Panc1 (cell line): Measurements from ENCODE around the gene SOX12. TPM values are rescaled to one million over a fixed set of nuclear protein-coding genes. Genes with fewer than 3 reads are reported as not detected.

ENCODE experiments used
- ATAC-seq: fragments of 200-7000 bp; cut with Tn5 transposase; 2 replicates; pipeline ENCODE4 v1.9.1; 2020; ENCODE audit warnings: mild to moderate bottlenecking, moderate library complexity
- BruUV-seq: library from RNA; stranded (reverse); fragments of 400-500 nt; replicated peaks from 2 replicates; lab custom pipeline; 2021; lab: Mats Ljungman, UMichigan
- CTCF ChIA-PET: fragments of 300-600 bp; sonication (Branson Sonifier 250); formaldehyde crosslinking; loops from one replicate; lab custom pipeline; 2022; ENCODE audit warnings: antibody characterized with exemption; lab: Charles Lee
- POLR2A ChIA-PET: fragments of 300-600 bp; sonication (Branson Sonifier 250); formaldehyde crosslinking; loops from one replicate; lab custom pipeline; 2022; ENCODE audit warnings: antibody characterized with exemption; lab: Charles Lee
- DNase-seq: peaks from one replicate; pipeline ENCODE4 v3.0.0-alpha.2; 2010; ENCODE audit warnings: low read depth, low spot score
- H3K27ac ChIP-seq: 2 replicates; pipeline ENCODE4 v1.5.1; 2011; ENCODE audit warnings: mild to moderate bottlenecking, low read length, inconsistent platforms
- H3K27me3 ChIP-seq: fragments of 200-500 bp; sonication (Bioruptor generic); 2 replicates; pipeline ENCODE4 v1.6.0; 2014; ENCODE audit warnings: low read length, inconsistent platforms; ENCODE audit not compliant: control insufficient read depth, insufficient read depth
- H3K36me3 ChIP-seq: fragments of 200-500 bp; sonication (Bioruptor generic); 2 replicates; pipeline ENCODE4 v1.5.1; 2014; ENCODE audit warnings: inconsistent platforms, mild to moderate bottlenecking, low read length, moderate library complexity; ENCODE audit not compliant: control insufficient read depth, insufficient read depth
- H3K4me1 ChIP-seq: 2 replicates; pipeline ENCODE4 v1.5.1; 2011; ENCODE audit warnings: inconsistent platforms, mild to moderate bottlenecking, low read length, moderate library complexity; ENCODE audit not compliant: control insufficient read depth, insufficient read depth
- H3K4me3 ChIP-seq, 2 experiments: 2 replicates each; pipeline ENCODE4 v1.5.1; 2011 to 2012; ENCODE audit warnings: low read depth in 2 of 2, low read length in 2 of 2, mild to moderate bottlenecking in 2 of 2, inconsistent platforms in 1 of 2, moderate library complexity in 1 of 2
- H3K9me3 ChIP-seq: fragments of 200-500 bp; sonication (Bioruptor generic); 2 replicates; pipeline ENCODE4 v1.5.1; 2014; ENCODE audit warnings: low read depth, mild to moderate bottlenecking, inconsistent platforms, low read length, moderate library complexity; ENCODE audit not compliant: control insufficient read depth, insufficient read depth
- POLR2AphosphoS5 ChIP-seq: IDR thresholded peaks from 2 replicates; pipeline ENCODE4 v1.6.1; 2012; ENCODE audit warnings: mild to moderate bottlenecking, low read depth, low read length, moderate library complexity
- REST ChIP-seq, 2 experiments: IDR thresholded peaks; 2 replicates each; pipeline ENCODE4 v1.6.1; 2011 to 2012; ENCODE audit warnings: low read depth in 2 of 2, control low read depth in 1 of 2, low read length in 1 of 2, mild to moderate bottlenecking in 1 of 2, moderate library complexity in 1 of 2; ENCODE audit not compliant: insufficient read depth in 1 of 2
- SIN3A ChIP-seq: IDR thresholded peaks from 2 replicates; pipeline ENCODE4 v1.6.1; 2012; ENCODE audit warnings: low read depth, mild to moderate bottlenecking, low read length, moderate library complexity, borderline replicate concordance; ENCODE audit not compliant: insufficient read depth
- TCF7L2 ChIP-seq: IDR thresholded peaks from 2 replicates; pipeline ENCODE4 v1.6.1; 2011; ENCODE audit warnings: mild to moderate bottlenecking, low read depth, low read length, inconsistent platforms
- in situ Hi-C: cut with HindIII; loops from 2 replicates; pipeline ENCODE4 v1.10.0; 2016; ENCODE audit warnings: low sequenced_read_pairs, low pct_unique_long_range_greater_than_20kb
- intact Hi-C: fragments of 100-400 bp; cut with micrococcal nuclease; formaldehyde crosslinking; loops from one replicate; pipeline ENCODE4 v1.10.0; 2022; ENCODE audit not compliant: unreplicated experiment
- total RNA-seq: library from RNA; stranded (reverse); gene quantifications from one replicate; pipeline ENCODE4 v1.2.1, GENCODE V29; 2021; ENCODE audit not compliant: unreplicated experiment
- TF ChIP-seq, protein P1 (sequence below): fragments of 450-650 bp; IDR thresholded peaks from 2 replicates; pipeline ENCODE4 v1.5.1; 2017; ENCODE audit warnings: mild to moderate bottlenecking

SOX12 gene
- total RNA-seq, 1 experiment from 2014 or later = 48.6 TPM

DNA sequence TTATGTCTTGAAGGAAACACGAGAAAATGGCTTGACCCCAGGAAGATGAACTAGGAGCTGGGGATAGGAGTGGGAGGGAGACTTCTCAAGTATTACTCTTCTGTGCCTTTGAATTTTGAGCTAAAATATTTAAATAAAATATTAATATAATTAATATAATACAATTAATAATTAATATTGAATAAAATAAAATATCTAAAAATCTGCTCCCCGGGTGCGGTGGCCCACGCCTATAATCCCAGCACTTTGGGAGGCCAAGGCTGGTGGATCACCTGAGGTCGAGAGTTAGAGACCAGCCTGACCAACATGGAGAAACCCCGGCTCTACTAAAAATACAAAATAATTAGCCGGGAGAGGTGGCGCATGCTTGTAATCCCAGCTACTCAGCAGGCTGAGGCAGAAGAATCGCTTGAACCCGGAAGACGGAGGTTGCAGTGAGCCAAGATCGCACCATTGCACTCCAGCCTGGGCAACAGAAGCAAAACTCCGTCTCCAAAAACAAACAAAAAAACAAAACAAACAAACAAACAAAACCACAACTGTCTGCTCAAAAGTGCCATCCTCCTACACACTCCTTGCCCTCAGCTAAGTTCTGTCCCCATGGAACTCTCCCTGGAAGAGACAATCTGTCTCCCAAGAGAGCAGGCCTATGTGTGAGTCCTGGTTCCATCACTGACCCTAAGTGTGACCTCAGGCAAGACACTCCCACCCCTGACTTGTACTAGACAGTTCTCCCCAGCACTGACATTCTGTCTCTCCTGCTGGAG lies 41.5 kb downstream of the SOX12 start:
- POLR2A ChIA-PET = interaction anchor here (0.6 kb wide), 1 partner anchor 11 kb away, joined by 3 read pairs; no protein-coding TSS in a partner anchor
- H3K27ac ChIP-seq = peak overlapping the region; percentile 30; the same call in 1 of the 2 replicates

GRCh38 chr20:367486-367887 lies 42.1 kb downstream of the SOX12 start:
- peak overlapping the region; percentile 8; the same call in 1 of the 2 replicates for H3K27ac ChIP-seq
- in situ Hi-C loops = no loop called here
- no peaks in the 10 kb centered on the region for H3K9me3 ChIP-seq
- no peaks in the 10 kb centered on the region for H3K27me3 ChIP-seq
- peaks cover 30% of the 10 kb centered on the region for H3K4me1 ChIP-seq
- CTCF ChIA-PET = no interaction called here
- H3K4me3 ChIP-seq = no peak overlapping the region
- POLR2A ChIA-PET = no interaction called here
- ATAC-seq (no peak), DNase-seq (no peak)
- no TSS peak for BruUV-seq
- TF ChIP-seq SIN3A = no peak
- no peak for TF ChIP-seq POLR2AphosphoS5
- TF ChIP-seq TCF7L2 = no peak
- TF ChIP-seq, protein P1, sequence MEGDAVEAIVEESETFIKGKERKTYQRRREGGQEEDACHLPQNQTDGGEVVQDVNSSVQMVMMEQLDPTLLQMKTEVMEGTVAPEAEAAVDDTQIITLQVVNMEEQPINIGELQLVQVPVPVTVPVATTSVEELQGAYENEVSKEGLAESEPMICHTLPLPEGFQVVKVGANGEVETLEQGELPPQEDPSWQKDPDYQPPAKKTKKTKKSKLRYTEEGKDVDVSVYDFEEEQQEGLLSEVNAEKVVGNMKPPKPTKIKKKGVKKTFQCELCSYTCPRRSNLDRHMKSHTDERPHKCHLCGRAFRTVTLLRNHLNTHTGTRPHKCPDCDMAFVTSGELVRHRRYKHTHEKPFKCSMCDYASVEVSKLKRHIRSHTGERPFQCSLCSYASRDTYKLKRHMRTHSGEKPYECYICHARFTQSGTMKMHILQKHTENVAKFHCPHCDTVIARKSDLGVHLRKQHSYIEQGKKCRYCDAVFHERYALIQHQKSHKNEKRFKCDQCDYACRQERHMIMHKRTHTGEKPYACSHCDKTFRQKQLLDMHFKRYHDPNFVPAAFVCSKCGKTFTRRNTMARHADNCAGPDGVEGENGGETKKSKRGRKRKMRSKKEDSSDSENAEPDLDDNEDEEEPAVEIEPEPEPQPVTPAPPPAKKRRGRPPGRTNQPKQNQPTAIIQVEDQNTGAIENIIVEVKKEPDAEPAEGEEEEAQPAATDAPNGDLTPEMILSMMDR = no peak
- no peak for TF ChIP-seq REST (IDR thresholded peaks at IDR 0.05; ENCODE audit: insufficient read depth in 1 of 2, low read depth in 2 of 2, low read length in 1 of 2)
- intact Hi-C loops = no loop called here
- no peaks in the 10 kb centered on the region for H3K36me3 ChIP-seq

More for the DNA sequence above, 41.5 kb downstream of the SOX12 start:
- CTCF ChIA-PET = no interaction called here
- BruUV-seq = no TSS peak
- TF ChIP-seq TCF7L2 (no peak), SIN3A (no peak), POLR2AphosphoS5 (no peak), REST (IDR thresholded peaks at IDR 0.05; ENCODE audit: insufficient read depth in 1 of 2, low read depth in 2 of 2, low read length in 1 of 2) (no peak)
- TF ChIP-seq, protein P1 = no peak
- Histone ChIP-seq H3K9me3 (no peaks in the 10 kb centered on the region), H3K4me1 (peaks cover 26% of the 10 kb centered on the region), H3K27me3 (no peaks in the 10 kb centered on the region), H3K4me3 (no peak overlapping the region), H3K36me3 (no peaks in the 10 kb centered on the region)
- ATAC-seq = peak; percentile 17; the same call in 1 of the 2 replicates
- intact Hi-C loops (no loop called here), in situ Hi-C loops (no loop called here)
- DNase-seq = no peak
